Measurements from ENCODE around the gene PHYH. TPM values are rescaled to one million over a fixed set of nuclear protein-coding genes. Genes with fewer than 3 reads are reported as not detected.
"Not testable (repeated sequence)": the region's sequence is repeated elsewhere in the genome, so short reads cannot be mapped to it uniquely, and the experiment has no call there.

The PHYH gene
- total RNA-seq, 1 donor from 2014 or later, result 37.1 TPM

GRCh38 chr10:13256627-13257026, 43.2 kb downstream of the PHYH start:
- Histone ChIP-seq H3K9me3 (ENCODE audit: control insufficient read depth in 3 of 3, low read length in 3 of 3) (no peaks in the 10 kb centered on the region), H3K36me3 (ENCODE audit: control insufficient read depth in 3 of 3, insufficient read depth in 3 of 3, low read length in 3 of 3) (no peaks in the 10 kb centered on the region), H3K4me1 (ENCODE audit: control insufficient read depth in 3 of 3, insufficient read depth in 3 of 3, low read length in 3 of 3) (no peaks in the 10 kb centered on the region), H3K4me3 (ENCODE audit: low read length in 3 of 3) (no peak overlapping the region), H3K27me3 (ENCODE audit: control insufficient read depth in 3 of 3, insufficient read depth in 3 of 3, low read length in 3 of 3) (no peaks in the 10 kb centered on the region), H3K9ac (ENCODE audit: low read depth in 1 of 3, low read length in 3 of 3) (no peak overlapping the region), H3K27ac (ENCODE audit: low read depth, low read length) (no peak overlapping the region)

GRCh38 chr10:13253726-13254125, 46.1 kb downstream of the PHYH start:
- Histone ChIP-seq H3K27me3 (ENCODE audit: control insufficient read depth in 3 of 3, insufficient read depth in 3 of 3, low read length in 3 of 3) (no peaks in the 10 kb centered on the region), H3K9ac (ENCODE audit: low read depth in 1 of 3, low read length in 3 of 3) (no peak overlapping the region), H3K4me3 (ENCODE audit: low read length in 3 of 3) (no peak overlapping the region), H3K9me3 (ENCODE audit: control insufficient read depth in 3 of 3, low read length in 3 of 3) (no peaks in the 10 kb centered on the region), H3K4me1 (ENCODE audit: control insufficient read depth in 3 of 3, insufficient read depth in 3 of 3, low read length in 3 of 3) (no peaks in the 10 kb centered on the region), H3K36me3 (ENCODE audit: control insufficient read depth in 3 of 3, insufficient read depth in 3 of 3, low read length in 3 of 3) (no peaks in the 10 kb centered on the region), H3K27ac (ENCODE audit: low read depth, low read length) (no peak overlapping the region)

- Histone ChIP-seq H3K27ac (ENCODE audit: low read depth, low read length) (no peak overlapping the region), H3K4me3 (ENCODE audit: low read length in 3 of 3) (no peak overlapping the region), H3K36me3 (ENCODE audit: control insufficient read depth in 3 of 3, insufficient read depth in 3 of 3, low read length in 3 of 3) (no peaks in the 10 kb centered on the region), H3K27me3 (ENCODE audit: control insufficient read depth in 3 of 3, insufficient read depth in 3 of 3, low read length in 3 of 3) (no peaks in the 10 kb centered on the region), H3K4me1 (ENCODE audit: control insufficient read depth in 3 of 3, insufficient read depth in 3 of 3, low read length in 3 of 3) (no peaks in the 10 kb centered on the region), H3K9ac (ENCODE audit: low read depth in 1 of 3, low read length in 3 of 3) (no peak overlapping the region), H3K9me3 (ENCODE audit: control insufficient read depth in 3 of 3, low read length in 3 of 3) (peaks cover 0 to 2% (median 0%) of the 10 kb centered on the region in 3 donors)
Observed at GRCh38 chr10:13247784-13248183, 52.1 kb downstream of the PHYH start.

- H3K9ac ChIP-seq (ENCODE audit: low read depth in 1 of 3, low read length in 3 of 3), result no peak overlapping the region
- H3K27me3 ChIP-seq (ENCODE audit: control insufficient read depth in 3 of 3, insufficient read depth in 3 of 3, low read length in 3 of 3), result no peaks in the 10 kb centered on the region
Observed at GRCh38 chr10:13247246-13247645, 52.6 kb downstream of the PHYH start.

GRCh38 chr10:13242260-13242659, 57.6 kb downstream of the PHYH start:
- not testable (repeated sequence) for H3K9me3 ChIP-seq (ENCODE audit: control insufficient read depth in 3 of 3, low read length in 3 of 3); H3K27ac ChIP-seq (ENCODE audit: low read depth, low read length); H3K9ac ChIP-seq (ENCODE audit: low read depth in 1 of 3, low read length in 3 of 3); H3K36me3 ChIP-seq (ENCODE audit: control insufficient read depth in 3 of 3, insufficient read depth in 3 of 3, low read length in 3 of 3); H3K4me1 ChIP-seq (ENCODE audit: control insufficient read depth in 3 of 3, insufficient read depth in 3 of 3, low read length in 3 of 3); H3K27me3 ChIP-seq (ENCODE audit: control insufficient read depth in 3 of 3, insufficient read depth in 3 of 3, low read length in 3 of 3); H3K4me3 ChIP-seq (ENCODE audit: low read length in 3 of 3)

More at GRCh38 chr10:13247246-13247645, 52.6 kb downstream of the PHYH start:
- H3K4me3 ChIP-seq (ENCODE audit: low read length in 3 of 3), result no peak overlapping the region
- no peak overlapping the region for H3K27ac ChIP-seq (ENCODE audit: low read depth, low read length)
- H3K9me3 ChIP-seq (ENCODE audit: control insufficient read depth in 3 of 3, low read length in 3 of 3), result peaks cover 0 to 2% (median 0%) of the 10 kb centered on the region in 3 donors
- H3K36me3 ChIP-seq (ENCODE audit: control insufficient read depth in 3 of 3, insufficient read depth in 3 of 3, low read length in 3 of 3), result no peaks in the 10 kb centered on the region
- H3K4me1 ChIP-seq (ENCODE audit: control insufficient read depth in 3 of 3, insufficient read depth in 3 of 3, low read length in 3 of 3), result no peaks in the 10 kb centered on the region

- Histone ChIP-seq H3K27ac (ENCODE audit: low read depth, low read length) (no peak overlapping the region), H3K4me3 (ENCODE audit: low read length in 3 of 3) (no peak overlapping the region), H3K9ac (ENCODE audit: low read depth in 1 of 3, low read length in 3 of 3) (no peak overlapping the region), H3K9me3 (ENCODE audit: control insufficient read depth in 3 of 3, low read length in 3 of 3) (peaks cover 0 to 2% (median 0%) of the 10 kb centered on the region in 3 donors), H3K27me3 (ENCODE audit: control insufficient read depth in 3 of 3, insufficient read depth in 3 of 3, low read length in 3 of 3) (no peaks in the 10 kb centered on the region), H3K36me3 (ENCODE audit: control insufficient read depth in 3 of 3, insufficient read depth in 3 of 3, low read length in 3 of 3) (no peaks in the 10 kb centered on the region), H3K4me1 (ENCODE audit: control insufficient read depth in 3 of 3, insufficient read depth in 3 of 3, low read length in 3 of 3) (no peaks in the 10 kb centered on the region)
Observed at GRCh38 chr10:13241613-13242012, 58.3 kb downstream of the PHYH start.

GRCh38 chr10:13239923-13240322, 59.9 kb downstream of the PHYH start:
- H3K9ac ChIP-seq (ENCODE audit: low read depth in 1 of 3, low read length in 3 of 3), result no peak overlapping the region
- no peak overlapping the region for H3K4me3 ChIP-seq (ENCODE audit: low read length in 3 of 3)
- no peaks in the 10 kb centered on the region for H3K4me1 ChIP-seq (ENCODE audit: control insufficient read depth in 3 of 3, insufficient read depth in 3 of 3, low read length in 3 of 3)
- H3K36me3 ChIP-seq (ENCODE audit: control insufficient read depth in 3 of 3, insufficient read depth in 3 of 3, low read length in 3 of 3), result no peaks in the 10 kb centered on the region
- no peak overlapping the region for H3K27ac ChIP-seq (ENCODE audit: low read depth, low read length)
- no peaks in the 10 kb centered on the region for H3K27me3 ChIP-seq (ENCODE audit: control insufficient read depth in 3 of 3, insufficient read depth in 3 of 3, low read length in 3 of 3)
- peaks cover 0 to 2% (median 0%) of the 10 kb centered on the region in 3 donors for H3K9me3 ChIP-seq (ENCODE audit: control insufficient read depth in 3 of 3, low read length in 3 of 3)

GRCh38 chr10:13238271-13239077, 61.4 kb downstream of the PHYH start:
- Histone ChIP-seq H3K36me3 (ENCODE audit: control insufficient read depth in 3 of 3, insufficient read depth in 3 of 3, low read length in 3 of 3) (no peaks in the 10 kb centered on the region), H3K27ac (ENCODE audit: low read depth, low read length) (no peak overlapping the region), H3K27me3 (ENCODE audit: control insufficient read depth in 3 of 3, insufficient read depth in 3 of 3, low read length in 3 of 3) (peaks cover 0 to 8% (median 8%) of the 10 kb centered on the region in 3 donors), H3K9ac (ENCODE audit: low read depth in 1 of 3, low read length in 3 of 3) (no peak overlapping the region), H3K4me3 (ENCODE audit: low read length in 3 of 3) (no peak overlapping the region), H3K4me1 (ENCODE audit: control insufficient read depth in 3 of 3, insufficient read depth in 3 of 3, low read length in 3 of 3) (no peaks in the 10 kb centered on the region), H3K9me3 (ENCODE audit: control insufficient read depth in 3 of 3, low read length in 3 of 3) (no peaks in the 10 kb centered on the region)

- peaks cover 0 to 2% (median 0%) of the 10 kb centered on the region in 3 donors for H3K4me1 ChIP-seq (ENCODE audit: control insufficient read depth in 3 of 3, insufficient read depth in 3 of 3, low read length in 3 of 3)
- H3K36me3 ChIP-seq (ENCODE audit: control insufficient read depth in 3 of 3, insufficient read depth in 3 of 3, low read length in 3 of 3), result no peaks in the 10 kb centered on the region
- H3K9me3 ChIP-seq (ENCODE audit: control insufficient read depth in 3 of 3, low read length in 3 of 3), result no peaks in the 10 kb centered on the region
- no peak overlapping the region for H3K4me3 ChIP-seq (ENCODE audit: low read length in 3 of 3)
- H3K9ac ChIP-seq (ENCODE audit: low read depth in 1 of 3, low read length in 3 of 3), result no peak overlapping the region
- H3K27me3 ChIP-seq (ENCODE audit: control insufficient read depth in 3 of 3, insufficient read depth in 3 of 3, low read length in 3 of 3), result peaks cover 0 to 8% (median 8%) of the 10 kb centered on the region in 3 donors
- no peak overlapping the region for H3K27ac ChIP-seq (ENCODE audit: low read depth, low read length)
Observed at GRCh38 chr10:13236638-13237037, 63.2 kb downstream of the PHYH start.

GRCh38 chr10:13234736-13235135, 65.1 kb downstream of the PHYH start:
- not testable (repeated sequence) for H3K4me1 ChIP-seq (ENCODE audit: control insufficient read depth in 3 of 3, insufficient read depth in 3 of 3, low read length in 3 of 3); H3K4me3 ChIP-seq (ENCODE audit: low read length in 3 of 3); H3K27ac ChIP-seq (ENCODE audit: low read depth, low read length); H3K9me3 ChIP-seq (ENCODE audit: control insufficient read depth in 3 of 3, low read length in 3 of 3); H3K27me3 ChIP-seq (ENCODE audit: control insufficient read depth in 3 of 3, insufficient read depth in 3 of 3, low read length in 3 of 3); H3K9ac ChIP-seq (ENCODE audit: low read depth in 1 of 3, low read length in 3 of 3); H3K36me3 ChIP-seq (ENCODE audit: control insufficient read depth in 3 of 3, insufficient read depth in 3 of 3, low read length in 3 of 3)

Data from skeletal muscle tissue (tissue), 4 donors.